A673 (cell line): Measurements from ENCODE around the gene TRAF7. TPM values are rescaled to one million over a fixed set of nuclear protein-coding genes. Genes with fewer than 3 reads are reported as not detected.

Experiments
- BruUV-seq: library from RNA; stranded (reverse); fragments of 400-500 nt; replicated peaks from 2 replicates; lab custom pipeline; 2021; lab: Mats Ljungman, UMichigan
- CTCF ChIA-PET: fragments of 300-600 bp; sonication (Branson Sonifier 250); formaldehyde crosslinking; loops from one replicate; lab custom pipeline; 2022; ENCODE audit warnings: antibody characterized with exemption; lab: Charles Lee
- POLR2A ChIA-PET: fragments of 300-600 bp; sonication (Branson Sonifier 250); formaldehyde crosslinking; loops from one replicate; lab custom pipeline; 2022; ENCODE audit warnings: antibody characterized with exemption; ENCODE audit not compliant: low non-redundant PET; lab: Charles Lee
- DNase-seq: peaks from one replicate; pipeline ENCODE4 v3.0.0-alpha.2; 2015; ENCODE audit warnings: low spot score
- H3K27ac ChIP-seq: fragments of 200-600 bp; sonication (generic); 2 replicates; pipeline ENCODE4 v1.5.1; 2016; ENCODE audit warnings: mixed run types, low read depth, mild to moderate bottlenecking, mixed read lengths, antibody characterized with exemption, low read length; ENCODE audit not compliant: poor library complexity, severe bottlenecking
- H3K27me3 ChIP-seq: fragments of 200-600 bp; sonication (generic); replicated peaks from 2 replicates; pipeline ENCODE4 v1.6.1; 2017; ENCODE audit warnings: mixed run types, low read depth, mild to moderate bottlenecking, mixed read lengths, antibody characterized with exemption, low read length; ENCODE audit not compliant: insufficient read depth, poor library complexity
- H3K36me3 ChIP-seq: fragments of 200-600 bp; sonication (generic); 2 replicates; pipeline ENCODE4 v1.6.1; 2016; ENCODE audit warnings: mixed run types, mild to moderate bottlenecking, mixed read lengths, antibody characterized with exemption, low read length; ENCODE audit not compliant: insufficient read depth, poor library complexity, severe bottlenecking
- H3K4me1 ChIP-seq: fragments of 200-600 bp; sonication (generic); 2 replicates; pipeline ENCODE4 v1.6.1; 2017; ENCODE audit warnings: mixed run types, mild to moderate bottlenecking, mixed read lengths, antibody characterized with exemption, low read length; ENCODE audit not compliant: insufficient read depth, poor library complexity, severe bottlenecking
- H3K4me3 ChIP-seq: fragments of 200-600 bp; sonication (generic); 2 replicates; pipeline ENCODE4 v1.5.1; 2016; ENCODE audit warnings: low read depth, mixed run types, mild to moderate bottlenecking, mixed read lengths, low read length; ENCODE audit not compliant: poor library complexity, severe bottlenecking
- H3K9me3 ChIP-seq: fragments of 200-600 bp; sonication (generic); 2 replicates; pipeline ENCODE4 v1.6.1; 2016; ENCODE audit warnings: mixed run types, low read depth, mild to moderate bottlenecking, mixed read lengths, antibody characterized with exemption, low read length; ENCODE audit not compliant: poor library complexity, severe bottlenecking
- CTCF ChIP-seq: fragments of 300-800, 200-600 bp; sonication (generic); conservative IDR thresholded peaks from 2 replicates; pipeline ENCODE4 v1.5.1; 2017; ENCODE audit warnings: low read depth, mild to moderate bottlenecking, antibody characterized with exemption, low read length, moderate library complexity, mixed read lengths
- EZH2 ChIP-seq: fragments of 200-600 bp; sonication (generic); IDR thresholded peaks from 2 replicates; pipeline ENCODE4 v1.6.1; 2017; ENCODE audit warnings: borderline replicate concordance, low read depth, mild to moderate bottlenecking, mixed read lengths, antibody characterized with exemption, low read length; ENCODE audit not compliant: poor library complexity, severe bottlenecking
- intact Hi-C: fragments of 100-400 bp; cut with micrococcal nuclease; formaldehyde crosslinking; loops from one replicate; pipeline ENCODE4 v1.10.0; 2022; ENCODE audit not compliant: unreplicated experiment
- total RNA-seq: library from RNA; stranded (reverse); gene quantifications from 2 replicates; pipeline ENCODE4 v1.2.3, GENCODE V29; 2021

Gene TRAF7
- total RNA-seq, 1 experiment from 2014 or later: 96.7 TPM

GRCh38 chr16:2162676-2163118 lies 7.1 kb downstream of the TRAF7 start:
- BruUV-seq: no TSS peak
- intact Hi-C loops: no loop called here
- no peak for DNase-seq
- H3K36me3 ChIP-seq: peaks cover 6% of the 10 kb centered on the region
- H3K9me3 ChIP-seq: no peaks in the 10 kb centered on the region
- H3K27me3 ChIP-seq: no peaks in the 10 kb centered on the region
- H3K4me3 ChIP-seq: no peak overlapping the region
- peaks cover 19% of the 10 kb centered on the region for H3K4me1 ChIP-seq
- TF ChIP-seq CTCF (no peak), EZH2 (no peak)
- CTCF ChIA-PET: no interaction called here
- POLR2A ChIA-PET: interaction anchor here (0.5 kb wide), 1 partner anchor 106 kb away, joined by 8 read pairs; no protein-coding TSS in a partner anchor
- H3K27ac ChIP-seq: no peak overlapping the region

DNA sequence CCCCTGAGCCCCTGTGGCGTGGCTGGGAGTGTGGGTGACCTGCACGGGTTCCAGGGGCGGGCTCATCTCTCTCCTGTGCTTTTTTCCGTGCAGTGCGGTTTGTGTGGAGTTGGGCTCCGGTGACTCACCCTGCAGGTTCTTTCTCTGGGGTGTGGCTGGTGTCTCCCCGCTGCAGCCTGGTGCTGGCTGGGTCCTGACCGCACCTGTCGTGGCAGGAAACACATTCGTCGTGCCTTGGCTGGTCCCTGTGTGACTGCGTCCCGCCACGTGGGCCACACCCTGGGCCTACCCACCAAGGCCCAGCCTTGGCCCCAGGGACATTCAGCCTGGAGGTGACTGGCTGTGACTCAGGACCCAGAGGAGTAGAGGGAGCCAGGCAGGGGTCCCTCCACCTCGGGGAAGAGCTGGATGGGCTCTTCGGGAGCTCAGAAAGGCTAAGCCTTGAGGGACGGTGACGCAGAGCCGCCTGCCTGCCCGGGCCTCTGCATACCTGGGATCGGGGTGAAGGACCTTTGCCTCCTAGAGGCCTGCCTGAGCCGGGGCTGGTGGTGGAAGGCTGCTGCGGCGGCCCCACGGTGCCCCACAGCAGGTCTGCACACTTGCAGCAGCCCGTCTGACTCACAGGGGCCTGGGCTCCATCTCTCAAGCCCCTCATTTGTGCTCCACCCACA lies 7.8 kb downstream of the TRAF7 start:
- Histone ChIP-seq H3K4me3 (no peak overlapping the region), H3K36me3 (peaks cover 6% of the 10 kb centered on the region), H3K4me1 (peaks cover 16% of the 10 kb centered on the region), H3K27ac (no peak overlapping the region), H3K27me3 (no peaks in the 10 kb centered on the region), H3K9me3 (no peaks in the 10 kb centered on the region)
- no TSS peak for BruUV-seq
- POLR2A ChIA-PET: no interaction called here
- no peak for DNase-seq
- no peak for TF ChIP-seq CTCF
- TF ChIP-seq EZH2: no peak
- intact Hi-C loops: no loop called here
- CTCF ChIA-PET: no interaction called here

DNA sequence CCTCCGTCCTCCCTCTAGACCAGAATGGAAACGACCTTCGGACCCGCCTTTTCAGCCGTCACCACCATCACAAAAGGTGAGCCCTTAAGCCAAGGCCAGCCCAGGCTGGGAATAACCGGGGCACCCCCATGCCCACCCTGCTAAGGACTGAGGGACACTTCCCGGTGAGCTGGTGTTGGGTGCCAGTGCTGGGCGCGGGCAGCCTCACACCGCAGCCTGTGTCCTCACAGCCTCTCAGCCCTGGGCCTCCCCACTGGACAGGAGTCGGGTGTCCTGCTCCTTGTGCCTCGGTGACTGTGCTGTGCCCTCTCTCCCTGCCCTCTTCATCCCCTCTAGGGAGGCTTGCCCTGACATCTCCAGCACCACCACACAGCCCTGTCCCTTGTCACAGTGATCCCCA lies 10.3 kb downstream of the TRAF7 start:
- Histone ChIP-seq H3K27me3 (no peaks in the 10 kb centered on the region), H3K4me3 (no peak overlapping the region), H3K4me1 (no peaks in the 10 kb centered on the region), H3K36me3 (peaks cover 10% of the 10 kb centered on the region), H3K27ac (no peak overlapping the region), H3K9me3 (no peaks in the 10 kb centered on the region)
- intact Hi-C loops: no loop called here
- CTCF ChIA-PET: no interaction called here
- no peak for TF ChIP-seq CTCF
- no peak for TF ChIP-seq EZH2
- POLR2A ChIA-PET: no interaction called here
- DNase-seq: no peak
- no TSS peak for BruUV-seq
